Right kidney (tissue), 1 donor: ENCODE measurements around the gene MYEOV.

ENCODE experiments used
- DNase-seq: peaks from one replicate; pipeline ENCODE4 v3.0.0-alpha.2; 2016

Gene MYEOV

DNA sequence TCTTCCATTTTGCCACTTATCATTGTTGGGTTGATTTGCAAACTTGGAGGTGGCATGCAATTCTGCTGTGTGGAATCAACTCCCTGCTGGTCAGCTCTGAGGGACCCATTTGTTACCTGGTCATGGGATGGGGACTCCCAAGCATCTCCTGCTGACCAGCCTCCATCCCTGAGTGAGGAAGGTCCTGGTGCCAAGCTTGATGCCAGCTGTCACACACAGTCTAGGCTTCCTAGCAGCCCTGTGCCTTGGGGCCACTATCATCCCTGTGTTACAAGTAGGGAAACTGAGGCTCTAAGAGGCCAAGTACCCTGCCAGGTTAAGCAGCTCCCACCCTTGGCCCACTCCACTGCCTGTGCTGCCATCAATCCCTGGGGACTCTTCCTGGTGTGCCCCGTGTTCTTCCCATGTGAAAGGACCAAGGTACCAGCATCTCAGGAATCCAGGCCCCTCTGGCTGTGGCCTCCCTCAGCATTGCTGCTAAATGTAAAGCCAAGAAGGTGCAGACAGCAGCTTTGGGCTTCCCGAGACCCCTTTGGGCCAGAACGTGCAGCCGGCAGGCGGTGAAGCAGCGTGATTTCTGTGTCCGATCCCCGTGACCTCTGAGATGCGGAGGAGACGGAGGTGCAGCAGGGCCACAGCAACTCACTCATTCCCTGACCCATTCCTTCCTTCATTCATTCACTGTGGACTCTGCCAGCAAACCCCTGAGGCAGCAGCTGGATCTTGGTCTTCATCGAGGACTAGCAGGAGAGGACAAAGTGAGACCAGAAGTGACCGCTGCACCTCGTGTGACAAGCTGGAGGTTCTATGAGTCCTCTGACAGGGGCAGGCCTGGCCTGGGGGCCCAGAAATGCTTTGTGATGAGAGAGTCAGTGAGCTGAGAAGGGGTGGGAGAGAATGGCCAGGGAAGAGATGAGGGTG lies 49.7 kb downstream of the MYEOV start:
- DNase-seq = no peak

DNA sequence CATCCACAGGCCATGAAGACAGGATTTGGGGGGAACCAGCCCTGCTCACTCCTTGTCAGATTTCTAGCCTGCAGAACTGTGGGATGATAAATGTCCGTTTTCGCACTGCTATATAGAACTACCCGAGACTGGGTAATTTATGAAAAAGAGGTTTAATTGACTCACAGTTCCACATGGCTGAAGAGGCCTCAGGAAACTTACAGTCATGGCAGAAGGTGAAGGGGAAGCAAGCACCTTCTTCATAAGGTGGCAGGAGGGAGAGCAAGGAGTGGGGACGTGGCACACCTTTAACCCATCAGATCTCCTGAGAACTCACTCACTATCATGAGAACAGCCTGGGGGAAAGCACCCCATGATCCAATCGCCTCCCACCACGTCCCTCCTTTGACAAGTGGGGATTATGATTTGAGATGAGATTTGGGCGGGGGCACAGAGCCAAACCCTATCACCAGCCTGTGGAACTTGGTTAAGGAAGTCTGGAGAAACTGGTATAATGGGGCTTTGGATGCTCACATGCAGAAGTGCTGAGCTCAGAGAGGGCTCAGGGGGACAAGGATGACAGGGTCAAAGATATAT lies 50.7 kb downstream of the MYEOV start:
- no peak for DNase-seq
